GM12878 (cell line): ENCODE measurements around the gene DRC1.

ENCODE experiments used
- ASH2L ChIP-seq: fragments of 300-600, 200-600 bp; sonication (generic); IDR thresholded peaks from 2 replicates; pipeline ENCODE4 v1.6.1; 2017; ENCODE audit warnings: low read depth, mild to moderate bottlenecking, borderline replicate concordance
- BRCA1 ChIP-seq: IDR thresholded peaks from 2 replicates; pipeline ENCODE4 v1.6.1; 2011; ENCODE audit warnings: low read depth, low read length, improper control_type of control experiment
- EP300 ChIP-seq, 2 experiments: fragments of 150-350 bp in 1 of 2; IDR thresholded peaks; 2 replicates each; pipeline ENCODE4 v1.6.1; 2011 to 2012; ENCODE audit warnings: low read depth in 2 of 2, low read length in 2 of 2, borderline replicate concordance in 1 of 2, improper control_type of control experiment in 1 of 2, inconsistent platforms in 1 of 2; ENCODE audit not compliant: control insufficient read depth in 1 of 2
- FOS ChIP-seq: IDR thresholded peaks from 3 replicates; pipeline ENCODE4 v1.6.1; 2011; ENCODE audit warnings: borderline replicate concordance; ENCODE audit not compliant: insufficient read length; ENCODE audit errors: extremely low read depth
- PAX5 ChIP-seq: IDR thresholded peaks from 2 replicates; pipeline ENCODE4 v1.6.1; 2011; ENCODE audit warnings: low read depth, low read length, borderline replicate concordance
- POLR2A ChIP-seq: IDR thresholded peaks from 2 replicates; pipeline ENCODE4 v1.6.1; 2011; ENCODE audit warnings: low read depth, mild to moderate bottlenecking, low read length
- SREBF1 ChIP-seq: IDR thresholded peaks from 2 replicates; pipeline ENCODE4 v1.6.1; 2012; ENCODE audit warnings: mild to moderate bottlenecking, low read length
- ZNF384 ChIP-seq: IDR thresholded peaks from 2 replicates; pipeline ENCODE4 v1.6.1; 2012; ENCODE audit warnings: low read depth, mild to moderate bottlenecking, low read length, improper control_type of control experiment, borderline replicate concordance
- TF ChIP-seq, protein P1 (sequence below), 3 experiments: IDR thresholded peaks in 2 of 3; conservative IDR thresholded peaks in 1 of 3; 2 replicates each; pipeline ENCODE4 v1.5.1; 2011; ENCODE audit warnings: low read depth in 3 of 3, low read length in 3 of 3, mild to moderate bottlenecking in 3 of 3, control low read depth in 2 of 3, moderate library complexity in 2 of 3, inconsistent platforms in 1 of 3, mixed read lengths in 1 of 3; ENCODE audit not compliant: control insufficient read depth in 2 of 3, insufficient read depth in 1 of 3; ENCODE audit errors: extremely low read depth in 1 of 3
- TF ChIP-seq, protein P2 (sequence below): fragments of 450-650 bp; IDR thresholded peaks from 2 replicates; pipeline ENCODE4 v1.6.1; 2016; ENCODE audit warnings: mild to moderate bottlenecking
- TF ChIP-seq, protein P3 (sequence below): fragments of 450-650 bp; IDR thresholded peaks from 2 replicates; pipeline ENCODE4 v1.6.1; 2017; ENCODE audit warnings: mild to moderate bottlenecking
- TF ChIP-seq, protein P4 (sequence below): IDR thresholded peaks from 2 replicates; pipeline ENCODE4 v1.6.1; 2012; ENCODE audit warnings: low read depth, low read length, improper control_type of control experiment

DNA sequence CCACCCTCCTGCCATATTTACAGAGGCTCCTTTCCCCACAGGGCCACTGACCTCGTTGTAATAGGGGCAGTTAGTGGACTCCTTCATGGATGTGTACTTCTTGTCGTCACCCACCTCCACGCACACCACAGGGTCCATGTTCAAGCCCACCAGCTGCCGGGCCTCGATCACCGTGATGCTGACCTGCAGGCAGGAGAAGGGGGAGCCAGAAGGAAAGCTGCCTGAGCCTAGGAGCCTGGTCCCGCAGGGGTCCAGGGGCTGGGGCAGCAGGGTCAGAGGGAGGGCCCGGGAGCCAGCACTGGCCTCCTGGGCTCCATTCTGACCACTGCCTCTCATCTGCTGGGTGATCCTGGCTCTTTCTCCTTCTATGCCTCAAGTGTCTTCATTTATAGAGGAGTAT lies 93.2 kb downstream of the DRC1 start:
- TF ChIP-seq, protein P1, sequence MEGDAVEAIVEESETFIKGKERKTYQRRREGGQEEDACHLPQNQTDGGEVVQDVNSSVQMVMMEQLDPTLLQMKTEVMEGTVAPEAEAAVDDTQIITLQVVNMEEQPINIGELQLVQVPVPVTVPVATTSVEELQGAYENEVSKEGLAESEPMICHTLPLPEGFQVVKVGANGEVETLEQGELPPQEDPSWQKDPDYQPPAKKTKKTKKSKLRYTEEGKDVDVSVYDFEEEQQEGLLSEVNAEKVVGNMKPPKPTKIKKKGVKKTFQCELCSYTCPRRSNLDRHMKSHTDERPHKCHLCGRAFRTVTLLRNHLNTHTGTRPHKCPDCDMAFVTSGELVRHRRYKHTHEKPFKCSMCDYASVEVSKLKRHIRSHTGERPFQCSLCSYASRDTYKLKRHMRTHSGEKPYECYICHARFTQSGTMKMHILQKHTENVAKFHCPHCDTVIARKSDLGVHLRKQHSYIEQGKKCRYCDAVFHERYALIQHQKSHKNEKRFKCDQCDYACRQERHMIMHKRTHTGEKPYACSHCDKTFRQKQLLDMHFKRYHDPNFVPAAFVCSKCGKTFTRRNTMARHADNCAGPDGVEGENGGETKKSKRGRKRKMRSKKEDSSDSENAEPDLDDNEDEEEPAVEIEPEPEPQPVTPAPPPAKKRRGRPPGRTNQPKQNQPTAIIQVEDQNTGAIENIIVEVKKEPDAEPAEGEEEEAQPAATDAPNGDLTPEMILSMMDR (IDR thresholded peaks at IDR 0.05 in 2 of 3, conservative IDR thresholded peaks at IDR 0.05 in 1 of 3; ENCODE audit: control insufficient read depth in 2 of 3, extremely low read depth in 1 of 3, insufficient read depth in 1 of 3, low read depth in 3 of 3, low read length in 3 of 3), result no peak
- TF ChIP-seq EP300 (IDR thresholded peaks at IDR 0.05; ENCODE audit: borderline replicate concordance in 1 of 2, control insufficient read depth in 1 of 2, low read depth in 2 of 2, low read length in 2 of 2) (no peak), ZNF384 (no peak), BRCA1 (no peak), FOS (no peak), PAX5 (no peak), SREBF1 (no peak), ASH2L (no peak), POLR2A (no peak)
- TF ChIP-seq, protein P2, sequence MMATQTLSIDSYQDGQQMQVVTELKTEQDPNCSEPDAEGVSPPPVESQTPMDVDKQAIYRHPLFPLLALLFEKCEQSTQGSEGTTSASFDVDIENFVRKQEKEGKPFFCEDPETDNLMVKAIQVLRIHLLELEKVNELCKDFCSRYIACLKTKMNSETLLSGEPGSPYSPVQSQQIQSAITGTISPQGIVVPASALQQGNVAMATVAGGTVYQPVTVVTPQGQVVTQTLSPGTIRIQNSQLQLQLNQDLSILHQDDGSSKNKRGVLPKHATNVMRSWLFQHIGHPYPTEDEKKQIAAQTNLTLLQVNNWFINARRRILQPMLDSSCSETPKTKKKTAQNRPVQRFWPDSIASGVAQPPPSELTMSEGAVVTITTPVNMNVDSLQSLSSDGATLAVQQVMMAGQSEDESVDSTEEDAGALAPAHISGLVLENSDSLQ, result no peak
- TF ChIP-seq, protein P3, sequence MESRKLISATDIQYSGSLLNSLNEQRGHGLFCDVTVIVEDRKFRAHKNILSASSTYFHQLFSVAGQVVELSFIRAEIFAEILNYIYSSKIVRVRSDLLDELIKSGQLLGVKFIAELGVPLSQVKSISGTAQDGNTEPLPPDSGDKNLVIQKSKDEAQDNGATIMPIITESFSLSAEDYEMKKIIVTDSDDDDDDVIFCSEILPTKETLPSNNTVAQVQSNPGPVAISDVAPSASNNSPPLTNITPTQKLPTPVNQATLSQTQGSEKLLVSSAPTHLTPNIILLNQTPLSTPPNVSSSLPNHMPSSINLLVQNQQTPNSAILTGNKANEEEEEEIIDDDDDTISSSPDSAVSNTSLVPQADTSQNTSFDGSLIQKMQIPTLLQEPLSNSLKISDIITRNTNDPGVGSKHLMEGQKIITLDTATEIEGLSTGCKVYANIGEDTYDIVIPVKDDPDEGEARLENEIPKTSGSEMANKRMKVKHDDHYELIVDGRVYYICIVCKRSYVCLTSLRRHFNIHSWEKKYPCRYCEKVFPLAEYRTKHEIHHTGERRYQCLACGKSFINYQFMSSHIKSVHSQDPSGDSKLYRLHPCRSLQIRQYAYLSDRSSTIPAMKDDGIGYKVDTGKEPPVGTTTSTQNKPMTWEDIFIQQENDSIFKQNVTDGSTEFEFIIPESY, result no peak
- TF ChIP-seq, protein P4, sequence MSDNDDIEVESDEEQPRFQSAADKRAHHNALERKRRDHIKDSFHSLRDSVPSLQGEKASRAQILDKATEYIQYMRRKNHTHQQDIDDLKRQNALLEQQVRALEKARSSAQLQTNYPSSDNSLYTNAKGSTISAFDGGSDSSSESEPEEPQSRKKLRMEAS, result no peak
